HG03139 (cell line): ENCODE data around the gene CTBP1.
"Not testable (repeated sequence)": the region's sequence is repeated elsewhere in the genome, so short reads cannot be mapped to it uniquely, and the experiment has no call there.

Experiments
- ATAC-seq: cut with Tn5 transposase; IDR thresholded peaks from one replicate; pipeline ENCODE4 v1.9.1; 2021; ENCODE audit not compliant: unreplicated experiment

Gene CTBP1

DNA sequence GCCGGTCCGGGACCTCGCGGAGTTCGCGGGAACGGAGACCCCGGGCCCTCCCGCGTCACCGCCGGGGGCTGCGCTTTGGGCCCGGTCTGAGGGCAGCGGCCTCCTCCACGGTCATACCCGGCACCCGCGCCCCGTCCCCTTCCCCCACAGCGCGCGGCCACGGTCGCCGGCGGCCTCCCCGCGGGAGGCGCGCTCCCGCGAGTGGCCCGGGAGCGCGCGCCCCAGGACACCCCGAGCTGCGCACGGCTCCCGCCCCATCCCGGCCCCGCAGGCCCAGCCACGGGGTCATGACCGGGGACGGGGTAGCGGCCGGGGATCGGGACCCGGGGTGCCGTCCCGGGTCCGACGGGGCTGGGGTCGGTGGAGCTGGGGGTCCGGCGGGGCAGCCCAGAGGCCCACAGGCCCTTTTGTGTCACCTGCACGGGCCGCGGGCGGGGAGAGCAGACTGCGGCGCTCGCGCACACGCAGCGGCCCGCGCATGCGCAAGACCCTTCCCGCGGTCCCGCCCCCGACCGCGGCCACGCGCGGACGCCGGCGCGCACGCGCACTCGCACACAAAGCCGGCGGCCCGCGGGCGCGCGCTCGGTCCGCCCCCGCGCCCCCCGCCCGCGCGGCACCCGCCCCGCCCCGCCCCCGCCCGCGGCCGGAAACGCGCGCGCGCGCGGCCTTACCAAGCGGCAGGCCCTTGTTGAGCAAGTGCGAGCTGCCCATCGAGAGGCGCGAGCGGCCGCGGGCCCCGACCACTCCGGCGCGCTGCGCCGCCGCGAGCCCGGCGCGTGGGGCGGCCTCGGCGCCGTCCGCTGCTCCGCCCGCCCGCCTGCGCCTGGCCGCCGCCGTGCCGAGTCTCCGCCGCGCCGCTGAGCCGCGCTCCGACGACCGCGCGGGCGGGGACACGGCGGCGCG lies at the start of gene CTBP1:
Gene CTBP1 (minus strand): TSS at position 886 of the 903 bp plus-strand sequence. CDS start 7,799 bp downstream, outside the sequence.
- ATAC-seq, result peak; percentile 36

DNA sequence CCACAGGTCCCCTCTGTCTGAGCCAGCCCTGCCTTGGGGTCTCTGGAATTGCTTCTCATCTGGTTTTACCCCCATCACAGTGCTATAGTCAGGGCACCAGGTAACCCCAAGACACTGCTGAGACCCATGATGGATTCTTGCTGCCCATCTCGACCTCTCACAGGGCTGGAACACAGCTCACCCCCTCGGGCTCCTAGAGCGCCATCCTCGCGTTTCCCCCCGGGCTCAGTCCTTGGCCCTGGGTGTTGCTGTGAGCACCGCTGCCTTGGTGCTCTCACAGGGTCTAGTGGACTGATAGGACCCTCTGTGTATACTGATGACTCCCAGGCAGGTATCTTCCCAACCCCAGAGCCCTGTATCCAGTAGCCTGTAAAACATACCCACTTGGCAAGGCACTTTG lies 49.5 kb upstream of the CTBP1 start:
- ATAC-seq, result no peak

DNA sequence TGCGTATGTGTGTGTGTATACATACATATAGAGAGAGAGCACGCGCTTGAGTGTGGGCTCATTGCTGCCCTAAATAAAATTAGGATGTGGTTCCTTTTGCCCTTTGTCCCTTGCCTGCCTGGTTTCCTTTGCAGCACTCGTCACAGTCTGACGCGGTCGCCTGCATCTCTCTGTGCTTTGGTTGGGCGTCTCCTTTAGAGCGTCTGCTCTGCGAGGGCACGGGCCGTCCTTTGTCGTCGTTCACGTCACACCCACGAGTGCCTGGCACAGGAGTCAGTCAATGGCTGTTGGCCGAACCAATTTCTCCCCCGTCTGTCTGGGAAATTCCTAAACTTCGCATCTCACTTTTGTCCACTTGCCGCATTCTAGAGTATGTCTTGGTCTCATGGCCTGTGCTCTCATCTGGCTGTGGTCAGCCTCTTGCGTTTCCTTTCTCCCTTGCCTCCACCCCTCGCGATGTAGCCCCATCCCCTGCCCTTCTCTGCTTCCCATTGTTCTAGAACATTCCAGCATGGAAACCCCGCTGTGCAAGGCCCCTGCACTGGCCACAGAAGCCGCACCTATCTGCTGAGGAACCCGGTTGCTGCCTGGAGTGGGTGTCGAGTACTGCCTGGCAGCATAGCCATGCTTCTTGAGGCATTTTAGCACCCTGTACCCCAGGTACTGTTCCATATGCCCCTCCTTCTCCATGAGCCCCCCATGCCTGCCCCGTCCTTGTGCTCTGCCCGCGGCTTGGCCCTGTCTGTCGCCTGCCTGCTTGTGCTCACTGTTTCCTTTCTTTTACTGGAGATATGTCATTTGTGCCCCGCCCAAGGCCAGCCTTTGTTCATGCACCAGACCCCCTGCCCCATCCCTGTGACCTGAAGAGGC lies 48.8 kb upstream of the CTBP1 start:
- ATAC-seq, result no peak

DNA sequence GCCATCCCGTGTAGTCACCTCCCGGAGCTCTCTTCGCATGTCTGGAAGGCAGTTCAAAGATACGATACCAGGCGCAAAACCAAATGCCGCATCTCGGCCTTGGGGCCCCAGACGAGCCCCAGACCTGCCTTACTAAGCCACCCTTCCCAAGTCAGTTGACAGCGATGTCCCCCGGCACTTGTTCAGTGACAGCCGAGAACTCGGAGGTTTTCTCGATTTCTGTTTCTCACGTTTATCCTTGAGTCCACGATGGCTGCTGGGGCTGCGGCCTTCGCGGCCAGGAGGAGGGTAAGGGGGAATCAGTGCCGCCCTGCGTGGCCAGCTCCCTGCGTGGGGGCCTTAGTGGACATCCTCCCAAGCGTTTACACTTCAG lies 48.1 kb upstream of the CTBP1 start:
- no peak for ATAC-seq

DNA sequence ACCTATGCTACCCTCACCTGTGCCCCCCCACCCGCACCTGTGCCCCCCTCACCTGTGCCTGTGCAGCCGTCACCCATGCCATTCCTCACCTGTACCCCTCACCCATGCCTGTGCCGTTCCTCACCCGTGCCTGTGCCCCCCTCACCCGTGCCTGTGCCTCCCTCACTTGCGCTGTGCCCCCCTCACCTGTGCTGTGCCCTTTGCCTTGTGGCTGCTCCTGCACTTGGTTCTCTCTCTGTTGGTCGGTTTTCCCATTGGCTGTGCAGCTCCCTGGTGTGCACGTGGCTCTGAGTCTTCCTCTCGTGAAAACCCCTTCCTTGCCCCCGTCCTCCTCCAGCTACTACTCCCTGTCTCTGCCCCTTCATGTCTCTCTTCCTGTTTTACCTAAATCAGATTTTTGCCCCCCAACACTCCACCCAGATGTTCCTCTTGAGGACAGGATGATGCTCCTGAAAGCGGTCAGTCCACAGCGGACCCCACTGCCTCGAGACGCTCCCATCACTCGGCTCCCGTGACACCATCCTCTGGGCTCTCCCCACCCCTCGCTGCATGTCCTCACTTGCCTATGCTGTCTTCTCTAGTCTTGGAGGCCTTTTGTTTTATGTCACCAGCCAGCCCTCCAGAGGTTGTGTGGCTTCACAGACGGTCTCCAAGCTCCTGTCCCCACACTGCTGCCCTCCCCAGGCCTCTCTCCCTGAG lies 47.5 kb upstream of the CTBP1 start:
- no peak for ATAC-seq

DNA sequence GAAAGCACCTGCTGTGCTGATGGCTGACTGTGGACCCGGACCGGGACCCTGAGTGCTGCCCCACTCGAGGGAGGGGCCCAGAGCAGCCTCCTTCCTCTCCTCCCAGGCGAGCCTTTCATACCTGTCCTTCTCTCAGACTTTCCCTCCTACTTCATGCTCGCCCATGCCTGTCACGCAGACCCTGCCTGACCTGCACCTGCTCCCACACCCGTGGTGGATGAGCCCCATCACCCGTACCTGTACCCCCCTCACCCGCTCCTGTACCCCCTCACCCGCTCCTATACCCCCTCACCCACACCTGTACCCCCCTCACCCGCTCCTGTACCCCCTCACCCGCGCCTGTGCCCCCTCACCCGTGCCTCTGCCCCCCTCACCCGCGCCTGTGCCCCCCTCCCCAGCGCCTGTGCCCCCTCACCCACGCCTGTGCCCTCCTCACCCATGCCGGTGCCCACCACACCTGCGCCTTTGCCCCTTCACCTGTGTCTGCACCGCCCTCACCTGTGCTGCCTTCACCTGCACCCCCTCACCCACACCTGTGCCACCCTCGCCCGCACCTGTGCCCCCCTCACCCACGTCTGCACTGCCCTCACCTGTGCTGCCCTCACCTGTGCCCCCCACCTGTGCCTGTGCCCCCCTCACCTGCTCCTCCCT lies 46.6 kb upstream of the CTBP1 start:
- ATAC-seq, result no peak

GRCh38 chr4:1294891-1295290 lies 46.0 kb upstream of the CTBP1 start:
- no peak for ATAC-seq

- ATAC-seq, result no peak
These were observed 45.5 kb upstream of the CTBP1 start for GRCh38 chr4:1294424-1294823.

- ATAC-seq, result no peak
These were observed 45.1 kb upstream of the CTBP1 start for GRCh38 chr4:1293991-1294390.

GRCh38 chr4:1293531-1293941 lies 44.6 kb upstream of the CTBP1 start:
- no peak for ATAC-seq

GRCh38 chr4:1292703-1293011 lies 43.7 kb upstream of the CTBP1 start:
- ATAC-seq, result not testable (repeated sequence)

GRCh38 chr4:1291996-1292702 lies 43.2 kb upstream of the CTBP1 start:
- ATAC-seq, result no peak

DNA sequence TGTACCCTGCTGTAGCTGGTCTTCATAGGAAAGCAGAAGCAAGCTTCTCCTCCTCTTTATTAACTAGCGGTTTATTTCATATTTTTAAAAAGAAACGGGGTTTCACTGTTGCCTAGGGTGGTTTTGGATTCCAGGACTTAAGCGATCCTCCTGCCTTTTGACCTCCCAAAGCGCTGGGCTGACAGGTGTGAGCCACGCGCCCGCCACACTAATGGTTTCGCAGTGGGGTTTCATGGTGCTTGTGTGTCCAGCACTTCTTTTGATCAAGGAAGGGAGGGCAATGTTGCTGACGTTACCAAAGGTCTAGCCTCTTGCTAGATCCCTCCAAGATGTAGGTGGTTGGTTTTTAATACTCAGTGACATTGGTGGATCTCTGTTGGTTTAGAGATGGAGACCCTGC lies 42.2 kb upstream of the CTBP1 start:
- ATAC-seq, result no peak

DNA sequence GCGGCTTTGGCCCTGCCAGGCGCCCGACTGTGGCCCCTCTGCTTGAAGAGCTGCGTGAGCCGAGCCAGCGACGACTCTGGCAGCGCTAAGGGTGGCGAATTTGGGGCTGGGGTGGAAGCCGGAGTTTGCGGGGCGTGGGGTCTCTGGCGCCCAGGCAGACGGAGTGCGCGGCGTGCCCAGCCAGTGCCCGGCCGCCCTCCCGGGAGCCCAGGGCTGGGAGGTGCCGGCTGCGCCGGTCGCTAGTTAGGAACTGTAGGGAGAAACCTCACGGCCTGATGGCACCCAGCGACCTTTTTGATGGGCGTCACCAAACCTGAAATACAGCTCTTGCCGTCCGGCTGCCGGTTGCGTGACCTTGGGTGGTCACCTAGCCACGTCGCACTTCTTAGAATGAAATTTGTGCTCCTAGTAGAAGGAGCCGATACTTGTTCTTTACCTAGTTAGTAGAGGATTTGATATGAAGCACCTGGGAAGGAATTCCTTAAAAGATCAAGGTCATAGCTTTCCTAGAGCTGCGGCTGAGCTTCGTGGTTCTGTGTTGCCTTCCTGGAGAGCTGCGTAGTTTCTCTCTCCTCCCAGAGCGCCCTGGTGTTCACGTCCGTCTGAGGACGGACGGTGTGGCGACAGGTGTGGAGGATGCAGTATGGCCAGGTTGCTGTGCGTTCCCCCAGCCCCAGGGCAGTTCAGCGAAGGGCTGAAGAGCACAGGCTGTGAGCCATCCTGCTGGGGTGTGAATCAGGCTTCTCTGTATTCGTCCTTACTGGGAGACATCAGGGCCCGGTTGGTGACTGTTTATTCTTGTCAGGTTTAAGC lies 41.4 kb upstream of the CTBP1 start:
- ATAC-seq, result no peak

DNA sequence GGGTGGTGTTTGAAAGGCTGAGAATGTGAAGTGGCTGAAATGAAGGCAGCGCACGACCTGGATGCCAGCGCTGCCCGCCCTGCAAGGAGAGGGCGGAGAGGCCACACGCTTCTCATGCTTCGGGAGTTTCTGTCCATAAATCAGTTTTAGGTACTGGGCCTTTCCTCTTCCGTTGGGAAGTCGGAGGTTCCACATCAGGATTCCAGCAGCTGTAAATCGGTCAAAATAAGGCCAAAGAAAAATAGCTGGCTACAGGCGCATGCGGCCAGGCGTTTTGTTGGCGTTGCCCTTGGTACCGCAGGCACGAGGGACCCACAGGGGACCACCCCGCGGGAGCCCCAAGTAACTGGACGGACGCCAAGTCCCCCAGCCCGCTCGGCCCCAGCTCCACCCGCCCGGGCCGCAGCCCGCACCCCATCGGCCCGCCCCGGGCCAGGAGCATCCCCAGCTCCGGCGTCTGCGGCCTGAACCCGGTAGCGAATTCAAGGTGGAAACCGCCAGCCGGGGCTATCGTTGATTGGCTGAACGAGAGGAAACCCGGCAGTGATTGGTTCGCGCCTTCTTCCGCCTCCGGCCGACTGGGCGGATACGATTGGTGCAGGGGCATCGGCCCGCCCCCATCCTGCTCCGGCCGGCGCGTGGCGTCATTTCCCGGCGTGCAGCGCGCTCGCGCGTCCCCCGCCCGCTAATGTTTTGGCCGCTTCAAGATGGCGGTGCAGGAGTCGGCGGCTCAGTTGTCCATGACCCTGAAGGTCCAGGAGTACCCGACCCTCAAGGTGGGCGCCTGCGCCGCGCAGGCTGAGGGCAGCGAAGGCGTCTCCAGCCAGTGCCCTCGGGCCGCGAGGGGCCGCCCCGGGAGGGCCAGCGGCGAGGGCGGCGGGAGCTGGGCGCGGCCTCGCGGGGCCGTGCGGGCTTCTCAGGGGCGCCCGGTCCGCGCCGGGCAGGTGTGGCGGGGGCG lies 40.6 kb upstream of the CTBP1 start, which contains the start of gene MAEA:
Gene MAEA (plus strand): TSS at position 685 of the 958 bp plus-strand sequence. CDS start 23 bp downstream, at position 708.
- peak; percentile 94 for ATAC-seq

- no peak for ATAC-seq
These were observed 39.9 kb upstream of the CTBP1 start for GRCh38 chr4:1288786-1289185.

GRCh38 chr4:1285790-1286553 lies 37.0 kb upstream of the CTBP1 start:
- ATAC-seq, result no peak
